Activated T-helper 1 cell treated with anti-CD3 and anti-CD28 coated beads, Interleukin-12 subunit alpha, Interleukin-12 subunit beta, Interleukin-2, Interleukin-4 antibody, amounts not matched to agents 30 ng/mL and 10 ng/mL and 1 ng/mL, durations not matched to agents 14 hours and 24 hours and 36 hours (primary cell): Measurements from ENCODE around the gene SLC16A10. TPM values are rescaled to one million over a fixed set of nuclear protein-coding genes. Genes with fewer than 3 reads are reported as not detected.

Source experiments
- DNase-seq: peaks from one replicate; pipeline ENCODE4 v3.0.0; 2021; ENCODE audit warnings: low spot score
- H3K27ac Mint-ChIP-seq: one replicate; pipeline ENCODE4 v1.8.0; 2021; ENCODE audit warnings: mild to moderate bottlenecking, mixed read lengths
- H3K27me3 Mint-ChIP-seq: one replicate; pipeline ENCODE4 v1.8.0; 2022; ENCODE audit warnings: mild to moderate bottlenecking, moderate library complexity, mixed read lengths; ENCODE audit not compliant: insufficient read depth
- H3K36me3 Mint-ChIP-seq: one replicate; pipeline ENCODE4 v1.8.0; 2021; ENCODE audit warnings: low read depth, mixed read lengths
- H3K4me1 Mint-ChIP-seq: one replicate; pipeline ENCODE4 v1.8.0; 2021; ENCODE audit warnings: low read depth, mixed read lengths
- H3K4me3 Mint-ChIP-seq: one replicate; pipeline ENCODE4 v1.8.0; 2021; ENCODE audit warnings: mild to moderate bottlenecking, moderate library complexity, mixed read lengths
- H3K9me3 Mint-ChIP-seq: one replicate; pipeline ENCODE4 v1.8.0; 2021; ENCODE audit warnings: mixed read lengths
- intact Hi-C: fragments of 100-400 bp; cut with micrococcal nuclease; formaldehyde crosslinking; loops from one replicate; pipeline ENCODE4 v1.15.1; 2024
- total RNA-seq: library from RNA; stranded (reverse); gene quantifications from 2 replicates; pipeline ENCODE4 v1.2.3, GENCODE V29; 2022

Gene SLC16A10
- total RNA-seq, 1 donor from 2014 or later, result 2.8 TPM

GRCh38 chr6:111228094-111228493, 140.8 kb downstream of the SLC16A10 start:
- peaks cover 3% of the 10 kb centered on the region for H3K27me3 Mint-ChIP-seq
- DNase-seq, result no peak
- intact Hi-C loops, result no loop called here
- no peak overlapping the region for H3K4me3 Mint-ChIP-seq
- H3K9me3 Mint-ChIP-seq, result no peaks in the 10 kb centered on the region
- no peak overlapping the region for H3K27ac Mint-ChIP-seq
- H3K36me3 Mint-ChIP-seq, result no peaks in the 10 kb centered on the region
- H3K4me1 Mint-ChIP-seq, result no peaks in the 10 kb centered on the region

DNA sequence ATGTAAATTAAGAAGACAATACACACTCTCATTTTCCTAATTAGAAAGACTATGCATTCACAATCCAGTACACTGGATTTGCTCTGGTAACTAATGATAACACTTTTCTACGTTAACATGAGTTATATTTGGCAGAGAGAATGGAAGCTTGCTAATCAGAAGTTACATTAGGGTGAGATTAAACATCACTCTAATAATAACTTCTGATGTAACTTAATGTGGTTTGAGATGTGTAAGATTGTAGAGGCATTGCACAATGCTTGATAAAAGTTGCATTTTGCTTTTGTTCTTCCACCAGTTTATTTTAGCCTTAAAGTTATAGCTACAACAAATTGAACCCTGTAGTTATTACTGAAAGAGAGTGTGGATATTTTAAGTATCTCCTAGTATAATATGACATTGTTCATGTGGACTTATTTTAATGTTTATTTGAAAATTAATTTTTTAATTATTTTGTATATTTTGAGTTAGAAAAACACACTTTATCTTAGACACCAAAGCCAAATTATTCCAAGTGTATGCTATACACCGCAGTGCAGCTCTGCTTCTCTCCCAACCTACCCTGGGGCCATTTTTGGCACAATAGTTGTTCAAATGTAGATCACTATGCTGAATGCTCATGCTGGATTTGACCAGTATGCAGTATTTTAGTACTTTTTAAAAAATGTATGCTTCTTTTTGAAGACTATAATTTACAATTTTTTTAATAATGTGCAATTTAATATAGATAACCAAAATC, 143.2 kb downstream of the SLC16A10 start:
- H3K4me1 Mint-ChIP-seq, result no peaks in the 10 kb centered on the region
- no peak for DNase-seq
- H3K27ac Mint-ChIP-seq, result no peak overlapping the region
- no peaks in the 10 kb centered on the region for H3K36me3 Mint-ChIP-seq
- intact Hi-C loops, result no loop called here
- peaks cover 5% of the 10 kb centered on the region for H3K27me3 Mint-ChIP-seq
- H3K4me3 Mint-ChIP-seq, result no peak overlapping the region
- H3K9me3 Mint-ChIP-seq, result no peaks in the 10 kb centered on the region

DNA sequence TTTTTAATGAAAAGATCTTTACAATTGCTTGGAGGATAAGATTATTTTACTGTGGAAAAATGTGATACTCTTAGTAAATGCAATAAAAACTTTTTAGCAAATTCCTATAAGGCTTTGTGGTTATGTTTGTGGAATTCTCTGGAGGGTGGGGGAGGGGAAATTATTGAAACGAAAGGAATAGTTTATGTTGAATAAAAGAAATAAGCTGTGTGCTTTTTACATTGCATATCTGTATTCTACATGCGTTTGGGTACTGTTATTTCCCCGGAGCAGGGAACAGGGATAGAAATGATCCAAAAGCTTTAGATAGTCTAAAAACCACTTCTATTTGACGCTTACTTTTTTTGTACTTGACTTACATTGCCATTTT, 143.8 kb downstream of the SLC16A10 start:
- Mint-ChIP-seq H3K9me3 (no peaks in the 10 kb centered on the region), H3K27ac (no peak overlapping the region), H3K27me3 (peaks cover 5% of the 10 kb centered on the region), H3K4me1 (no peaks in the 10 kb centered on the region), H3K36me3 (no peaks in the 10 kb centered on the region), H3K4me3 (no peak overlapping the region)
- intact Hi-C loops, result no loop called here
- DNase-seq, result no peak

DNA sequence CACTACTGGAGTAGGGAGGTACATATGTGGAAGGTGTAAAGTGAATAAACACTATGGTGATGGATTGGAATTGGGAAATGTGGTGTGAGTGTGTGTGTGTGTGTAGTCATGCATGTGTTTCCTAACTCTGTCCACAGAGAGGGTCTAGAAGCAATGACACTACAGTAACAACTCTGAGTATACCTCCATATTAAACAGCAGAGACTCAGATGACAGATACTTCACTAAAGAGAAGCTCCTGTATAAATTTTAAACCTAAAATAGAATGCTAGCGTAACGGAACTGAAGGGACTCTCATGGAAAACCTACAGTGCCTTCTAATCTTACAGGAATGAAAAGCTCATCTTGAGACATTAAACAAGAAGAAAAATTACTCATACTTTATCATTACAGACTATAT, 150.5 kb downstream of the SLC16A10 start:
- Mint-ChIP-seq H3K9me3 (no peaks in the 10 kb centered on the region), H3K27ac (no peak overlapping the region), H3K36me3 (no peaks in the 10 kb centered on the region), H3K27me3 (peaks cover 5% of the 10 kb centered on the region), H3K4me3 (no peak overlapping the region), H3K4me1 (no peaks in the 10 kb centered on the region)
- no peak for DNase-seq
- intact Hi-C loops, result no loop called here

DNA sequence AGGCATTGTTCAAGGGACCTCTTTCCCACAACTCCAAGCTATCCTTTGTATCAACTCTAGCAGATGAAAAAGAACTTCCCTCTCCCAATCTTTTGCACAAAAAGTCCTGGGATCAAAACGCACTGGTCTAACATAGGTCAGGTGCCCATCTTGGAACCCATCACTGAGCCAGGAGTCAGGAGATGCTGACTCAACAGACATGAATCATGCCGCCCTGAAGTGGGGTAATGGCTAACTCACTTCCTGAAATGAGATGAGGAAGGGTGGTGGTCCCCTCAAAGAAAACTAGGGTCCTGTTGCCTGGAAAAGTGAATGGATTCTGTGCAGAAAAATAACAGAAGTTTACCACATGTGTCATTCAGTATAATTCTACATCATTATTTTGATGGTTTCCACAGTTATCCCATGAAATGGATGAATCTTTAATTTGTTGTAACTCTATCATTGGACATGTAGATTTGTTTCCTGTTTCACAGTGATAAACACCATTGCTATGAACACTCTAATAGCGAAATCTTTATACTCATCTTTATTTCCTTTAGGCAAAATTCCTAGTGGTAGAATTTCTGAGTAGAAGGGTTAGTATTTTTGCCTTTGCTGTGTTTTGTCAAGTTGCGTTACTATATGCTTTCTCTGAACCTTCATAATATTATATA, 151.3 kb downstream of the SLC16A10 start:
- Mint-ChIP-seq H3K4me1 (no peaks in the 10 kb centered on the region), H3K4me3 (no peak overlapping the region), H3K27ac (no peak overlapping the region), H3K9me3 (no peaks in the 10 kb centered on the region), H3K27me3 (peaks cover 5% of the 10 kb centered on the region), H3K36me3 (no peaks in the 10 kb centered on the region)
- no peak for DNase-seq
- intact Hi-C loops, result no loop called here

GRCh38 chr6:111239461-111239860, 152.2 kb downstream of the SLC16A10 start:
- no peaks in the 10 kb centered on the region for H3K4me1 Mint-ChIP-seq
- peaks cover 4% of the 10 kb centered on the region for H3K27me3 Mint-ChIP-seq
- no peak overlapping the region for H3K27ac Mint-ChIP-seq
- H3K9me3 Mint-ChIP-seq, result no peaks in the 10 kb centered on the region
- no peak overlapping the region for H3K4me3 Mint-ChIP-seq
- no peaks in the 10 kb centered on the region for H3K36me3 Mint-ChIP-seq
- intact Hi-C loops, result no loop called here
- DNase-seq, result no peak

DNA sequence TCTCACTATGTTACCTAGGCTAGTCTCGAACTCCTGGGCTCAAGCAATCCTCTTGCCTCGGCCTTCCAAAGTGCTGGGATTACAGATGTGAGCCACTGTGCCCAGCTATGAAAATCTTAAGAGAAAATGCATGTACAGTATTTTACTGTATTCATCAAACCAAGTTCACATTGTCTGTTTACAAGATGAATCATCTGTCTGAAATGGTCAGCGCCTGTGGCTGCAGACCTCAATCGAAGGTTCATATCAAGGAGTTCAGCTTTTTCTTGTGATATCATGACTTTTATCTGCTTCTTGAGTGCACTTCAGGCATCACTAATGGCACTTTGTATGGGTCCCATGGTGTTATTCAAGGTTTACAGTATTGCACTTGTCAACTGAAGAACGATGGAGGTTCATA, 155.1 kb downstream of the SLC16A10 start:
- no peak overlapping the region for H3K27ac Mint-ChIP-seq
- no peak overlapping the region for H3K4me3 Mint-ChIP-seq
- no peak for DNase-seq
- no peaks in the 10 kb centered on the region for H3K36me3 Mint-ChIP-seq
- H3K27me3 Mint-ChIP-seq, result peaks cover 6% of the 10 kb centered on the region
- H3K9me3 Mint-ChIP-seq, result no peaks in the 10 kb centered on the region
- no peaks in the 10 kb centered on the region for H3K4me1 Mint-ChIP-seq
- intact Hi-C loops, result no loop called here

- intact Hi-C loops, result no loop called here
- H3K36me3 Mint-ChIP-seq, result no peaks in the 10 kb centered on the region
- peaks cover 6% of the 10 kb centered on the region for H3K27me3 Mint-ChIP-seq
- no peaks in the 10 kb centered on the region for H3K4me1 Mint-ChIP-seq
- H3K9me3 Mint-ChIP-seq, result no peaks in the 10 kb centered on the region
- H3K4me3 Mint-ChIP-seq, result no peak overlapping the region
- no peak overlapping the region for H3K27ac Mint-ChIP-seq
- DNase-seq, result no peak
Measured at GRCh38 chr6:111243095-111243494, 155.8 kb downstream of the SLC16A10 start.

DNA sequence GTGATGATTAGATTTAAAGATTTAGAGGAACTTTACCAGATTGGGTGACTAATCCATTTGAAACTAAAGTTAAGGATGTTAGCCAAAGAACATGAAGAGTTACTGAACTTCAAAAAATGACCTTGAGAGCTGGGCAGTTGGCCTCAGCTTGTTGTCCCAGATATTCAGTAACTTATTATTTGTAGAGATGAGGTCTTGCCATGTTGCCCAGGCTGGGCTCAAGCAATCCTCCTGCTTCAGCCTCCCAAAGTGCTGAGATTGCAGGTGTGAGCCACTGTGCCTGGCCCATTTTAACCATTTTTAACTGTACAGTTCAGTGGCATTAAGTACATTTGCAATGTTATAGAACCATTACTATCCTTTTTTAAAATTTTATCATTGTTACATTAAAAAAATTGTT, 161.5 kb downstream of the SLC16A10 start:
- Mint-ChIP-seq H3K27ac (no peak overlapping the region), H3K4me3 (no peak overlapping the region), H3K36me3 (no peaks in the 10 kb centered on the region), H3K4me1 (no peaks in the 10 kb centered on the region), H3K27me3 (peaks cover 18% of the 10 kb centered on the region), H3K9me3 (no peaks in the 10 kb centered on the region)
- intact Hi-C loops, result no loop called here
- DNase-seq, result no peak

GRCh38 chr6:111250791-111251354, 163.6 kb downstream of the SLC16A10 start:
- Mint-ChIP-seq H3K27me3 (peaks cover 16% of the 10 kb centered on the region), H3K4me1 (no peaks in the 10 kb centered on the region), H3K4me3 (no peak overlapping the region), H3K36me3 (no peaks in the 10 kb centered on the region), H3K27ac (no peak overlapping the region), H3K9me3 (no peaks in the 10 kb centered on the region)
- intact Hi-C loops, result no loop called here
- DNase-seq, result no peak

DNA sequence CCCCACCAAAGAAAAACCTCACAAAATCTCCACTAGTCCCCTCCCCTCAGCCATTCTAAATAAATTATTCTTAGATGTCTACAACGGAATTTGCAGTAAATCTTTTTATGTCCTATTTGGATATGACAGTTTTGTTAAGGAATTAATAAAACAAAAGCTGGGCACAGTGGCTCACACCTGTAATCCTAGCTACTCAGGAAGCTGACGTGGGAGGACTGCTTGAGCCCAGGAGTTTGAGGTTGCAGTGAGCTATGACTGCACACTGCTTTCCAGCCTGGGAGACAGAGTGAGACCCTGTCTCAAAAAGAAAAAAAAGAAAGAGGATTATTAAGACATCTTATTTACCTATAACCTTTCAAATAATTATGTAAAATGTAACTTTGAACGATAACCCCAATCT, 165.4 kb downstream of the SLC16A10 start:
- intact Hi-C loops, result no loop called here
- Mint-ChIP-seq H3K36me3 (no peaks in the 10 kb centered on the region), H3K4me3 (no peak overlapping the region), H3K27ac (no peak overlapping the region), H3K4me1 (no peaks in the 10 kb centered on the region), H3K9me3 (no peaks in the 10 kb centered on the region), H3K27me3 (peaks cover 17% of the 10 kb centered on the region)
- DNase-seq, result no peak

GRCh38 chr6:111254004-111254778, 166.9 kb downstream of the SLC16A10 start:
- H3K4me3 Mint-ChIP-seq, result no peak overlapping the region

DNA sequence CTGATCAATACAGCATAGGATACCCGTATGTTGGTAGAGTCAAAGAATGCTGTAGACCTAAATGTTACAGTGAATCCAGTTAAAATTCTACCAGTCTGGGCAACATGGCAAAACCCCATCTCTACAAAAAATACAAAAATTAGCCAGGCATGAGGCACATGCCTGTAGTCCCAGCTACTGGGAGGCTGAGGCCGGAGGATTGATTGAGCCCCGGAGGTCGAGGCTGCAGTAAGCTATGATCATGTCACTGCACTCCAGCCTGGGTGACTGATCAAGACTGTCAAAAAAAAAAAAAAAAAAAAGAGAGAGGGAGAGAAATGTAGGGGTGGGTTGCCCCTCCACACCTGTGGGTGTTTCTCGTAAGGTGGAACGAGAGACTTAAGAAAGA, 167.5 kb downstream of the SLC16A10 start:
- no peak for DNase-seq
- intact Hi-C loops, result no loop called here
- H3K9me3 Mint-ChIP-seq, result no peaks in the 10 kb centered on the region
- no peak overlapping the region for H3K27ac Mint-ChIP-seq
- peaks cover 12% of the 10 kb centered on the region for H3K27me3 Mint-ChIP-seq
- H3K4me3 Mint-ChIP-seq, result no peak overlapping the region
- no peaks in the 10 kb centered on the region for H3K36me3 Mint-ChIP-seq
- peaks cover 8% of the 10 kb centered on the region for H3K4me1 Mint-ChIP-seq

More at GRCh38 chr6:111254004-111254778, 166.9 kb downstream of the SLC16A10 start:
- Mint-ChIP-seq H3K27ac (no peak overlapping the region), H3K36me3 (no peaks in the 10 kb centered on the region), H3K9me3 (no peaks in the 10 kb centered on the region), H3K27me3 (peaks cover 16% of the 10 kb centered on the region), H3K4me1 (peaks cover 8% of the 10 kb centered on the region)
- intact Hi-C loops, result no loop called here
- DNase-seq, result no peak
